Fibroblast of skin of back (primary cell): ENCODE data around the gene DNAJB8.
A peak's percentile ranks its signal among the peaks of the same experiment; 100 is the strongest.

Source experiments
- DNase-seq: peaks from one replicate; pipeline ENCODE4 v3.0.0-alpha.2; 2013

DNAJB8 gene

GRCh38 chr3:128482666-128483656 lies 16.3 kb upstream of the DNAJB8 start:
- DNase-seq, result peak; percentile 73

- DNase-seq, result no peak
Measured at GRCh38 chr3:128482175-128482574, 15.5 kb upstream of the DNAJB8 start.

GRCh38 chr3:128481438-128481942 lies 14.8 kb upstream of the DNAJB8 start:
- peak; percentile 51 for DNase-seq

GRCh38 chr3:128480717-128481437 lies 14.2 kb upstream of the DNAJB8 start:
- DNase-seq, result no peak

- no peak for DNase-seq
Measured at GRCh38 chr3:128480278-128480677, 13.6 kb upstream of the DNAJB8 start.

- DNase-seq, result no peak
Measured at GRCh38 chr3:128479558-128480086, 12.9 kb upstream of the DNAJB8 start.

GRCh38 chr3:128478576-128479506 lies 12.2 kb upstream of the DNAJB8 start:
- no peak for DNase-seq

GRCh38 chr3:128476659-128477058 lies 10.0 kb upstream of the DNAJB8 start:
- DNase-seq, result no peak

GRCh38 chr3:128475355-128475754 lies 8.7 kb upstream of the DNAJB8 start:
- no peak for DNase-seq

- DNase-seq, result no peak
Measured at GRCh38 chr3:128473737-128474136, 7.0 kb upstream of the DNAJB8 start.

- DNase-seq, result no peak
Measured at GRCh38 chr3:128473180-128473519, 6.5 kb upstream of the DNAJB8 start.

- DNase-seq, result no peak
Measured at GRCh38 chr3:128472449-128473179, 5.9 kb upstream of the DNAJB8 start.

- DNase-seq, result no peak
Measured at GRCh38 chr3:128471720-128472119, 5.0 kb upstream of the DNAJB8 start.

- DNase-seq, result no peak
Measured at GRCh38 chr3:128471110-128471509, 4.4 kb upstream of the DNAJB8 start.

GRCh38 chr3:128470134-128470899 lies 3.6 kb upstream of the DNAJB8 start:
- no peak for DNase-seq

GRCh38 chr3:128469556-128469955 lies 2.9 kb upstream of the DNAJB8 start:
- no peak for DNase-seq

GRCh38 chr3:128468791-128469527 lies 2.3 kb upstream of the DNAJB8 start:
- no peak for DNase-seq

GRCh38 chr3:128468285-128468790 lies 1.6 kb upstream of the DNAJB8 start:
- DNase-seq, result no peak

- DNase-seq, result no peak
Measured at GRCh38 chr3:128464702-128465101, 2.0 kb downstream of the DNAJB8 start.

GRCh38 chr3:128464188-128464587 lies 2.5 kb downstream of the DNAJB8 start:
- DNase-seq, result no peak
